Measurements from ENCODE around the gene CLDND1. TPM values are rescaled to one million over a fixed set of nuclear protein-coding genes. Genes with fewer than 3 reads are reported as not detected.

Gene CLDND1
- total and polyA plus RNA-seq, 2 of the 4 experiments (the other 2 are of a cell fraction) = 75.8 to 78.3 TPM

- no peak overlapping the region for H3K14ac ChIP-seq (replicated peaks; ENCODE audit: low read depth, low read length)
- intact Hi-C loops (cut with micrococcal nuclease) (no loop called here), in situ Hi-C loops (cut with MboI; ENCODE audit: low sequenced_read_pairs) (no loop called here), dilution Hi-C loops (cut with HindIII; ENCODE audit: low sequenced_read_pairs, unreplicated experiment) (no loop called here)
- no peak overlapping the region for H2BK20ac ChIP-seq (ENCODE audit: low read depth, low read length)
- H4K91ac ChIP-seq (ENCODE audit: insufficient read depth, low read depth, low read length) = no peak overlapping the region
- H2AFZ ChIP-seq (replicated peaks; ENCODE audit: low read length, poor library complexity) = no peak overlapping the region
- ChIA-PET CTCF (no interaction called here), POLR2A (ENCODE audit: unreplicated experiment) (no interaction called here)
- H3K36me3 ChIP-seq (ENCODE audit: control insufficient read depth, insufficient read depth, low read length) = peaks cover 8% of the 10 kb centered on the region
- H3K9me3 ChIP-seq (ENCODE audit: control insufficient read depth, insufficient read depth, low read length) = no peaks in the 10 kb centered on the region
- no peak overlapping the region for H2BK120ac ChIP-seq (ENCODE audit: low read depth, low read length)
- no peaks in the 10 kb centered on the region for H3K9me1 ChIP-seq (ENCODE audit: insufficient read depth, low read length)
- no peak overlapping the region for H2BK5ac ChIP-seq (ENCODE audit: low read depth, low read length, poor library complexity, severe bottlenecking)
- H3K79me1 ChIP-seq (ENCODE audit: low read depth in 1 of 2, low read length in 2 of 2) = no peaks in the 10 kb centered on the region; a peak in 1 of 4 replicates
- H3K4me1 ChIP-seq (ENCODE audit: control insufficient read depth, insufficient read depth, low read length) = no peaks in the 10 kb centered on the region
- H3K4me2 ChIP-seq (ENCODE audit: low read depth, low read length) = no peak overlapping the region
- H4K20me1 ChIP-seq (ENCODE audit: insufficient read depth, low read length) = no peaks in the 10 kb centered on the region
- no peak overlapping the region for H3K4me3 ChIP-seq (ENCODE audit: insufficient read depth, low read depth, low read length)
- H3K9ac ChIP-seq (ENCODE audit: low read depth, low read length) = no peak overlapping the region
- H3K4ac ChIP-seq (ENCODE audit: low read depth, low read length) = no peak overlapping the region
- H2BK15ac ChIP-seq (ENCODE audit: low read depth, low read length) = no peak overlapping the region
- no TSS peak for BruUV-seq (replicated peaks)
- ATAC-seq (ENCODE audit: low read depth) (peak; percentile 27; the same call in 1 of the 2 replicates), DNase-seq (peak; percentile 12)
- H2AK9ac ChIP-seq (replicated peaks; ENCODE audit: low read depth, low read length, poor library complexity) = no peak overlapping the region
- H4K5ac ChIP-seq (ENCODE audit: low read depth, low read length) = no peak overlapping the region
- no peak overlapping the region for H2AK5ac ChIP-seq (ENCODE audit: low read depth, low read length)
- H3K23ac ChIP-seq (ENCODE audit: low read depth, low read length) = no peak overlapping the region
- TF ChIP-seq MXI1 (IDR thresholded peaks at IDR 0.05; ENCODE audit: borderline replicate concordance, low read depth, low read length) (no peak), CEBPB (IDR thresholded peaks at IDR 0.05; ENCODE audit: low read depth, low read length) (peak; percentile 56), CHD1 (IDR thresholded peaks at IDR 0.05; ENCODE audit: low read depth, low read length) (no peak)
- WGBS, 2 experiments (ENCODE audit: extremely low coverage in 2 of 2, insufficient read length in 1 of 2) = no CpG with 5 or more reads among the region's 4 CpGs
- no peak overlapping the region for H3K27ac ChIP-seq (ENCODE audit: insufficient read depth, low read length)
- no peak overlapping the region for H3K18ac ChIP-seq (ENCODE audit: low read depth, low read length)
- no peak overlapping the region for H4K8ac ChIP-seq (ENCODE audit: low read depth in 2 of 2, low read length in 2 of 2)
- H3K27me3 ChIP-seq (ENCODE audit: control insufficient read depth, insufficient read depth, low read length) = no peaks in the 10 kb centered on the region
- no peak overlapping the region for H3K56ac ChIP-seq (ENCODE audit: extremely low read depth, insufficient read depth, low read length)
Observed at GRCh38 chr3:98513091-98513511, 9.6 kb downstream of the CLDND1 start.

Data from IMR-90 (cell line).